Peyer's patch (tissue), 4 donors: ENCODE measurements around the gene HIBCH.
"Not testable (repeated sequence)": the region's sequence is repeated elsewhere in the genome, so short reads cannot be mapped to it uniquely, and the experiment has no call there.

Experiments
- POLR2A ChIP-seq, 2 donors: fragments of 450-650 bp; IDR thresholded peaks; one replicate each; pipeline ENCODE4 v1.5.1; 2017; ENCODE audit warnings: antibody characterized with exemption in 2 of 2, mild to moderate bottlenecking in 2 of 2, moderate library complexity in 2 of 2
- TF ChIP-seq, protein P1 (sequence below), 6 experiments: fragments of 450-650 bp in 4 of 6; fragments of 200-600 bp in 2 of 6; sonication (generic) in 1 of 6; IDR thresholded peaks; one replicate each; pipeline ENCODE4 v1.5.1; 2017 to 2019; ENCODE audit warnings: antibody characterized with exemption in 6 of 6, mild to moderate bottlenecking in 3 of 6, moderate library complexity in 1 of 6

- TF ChIP-seq, protein P1, sequence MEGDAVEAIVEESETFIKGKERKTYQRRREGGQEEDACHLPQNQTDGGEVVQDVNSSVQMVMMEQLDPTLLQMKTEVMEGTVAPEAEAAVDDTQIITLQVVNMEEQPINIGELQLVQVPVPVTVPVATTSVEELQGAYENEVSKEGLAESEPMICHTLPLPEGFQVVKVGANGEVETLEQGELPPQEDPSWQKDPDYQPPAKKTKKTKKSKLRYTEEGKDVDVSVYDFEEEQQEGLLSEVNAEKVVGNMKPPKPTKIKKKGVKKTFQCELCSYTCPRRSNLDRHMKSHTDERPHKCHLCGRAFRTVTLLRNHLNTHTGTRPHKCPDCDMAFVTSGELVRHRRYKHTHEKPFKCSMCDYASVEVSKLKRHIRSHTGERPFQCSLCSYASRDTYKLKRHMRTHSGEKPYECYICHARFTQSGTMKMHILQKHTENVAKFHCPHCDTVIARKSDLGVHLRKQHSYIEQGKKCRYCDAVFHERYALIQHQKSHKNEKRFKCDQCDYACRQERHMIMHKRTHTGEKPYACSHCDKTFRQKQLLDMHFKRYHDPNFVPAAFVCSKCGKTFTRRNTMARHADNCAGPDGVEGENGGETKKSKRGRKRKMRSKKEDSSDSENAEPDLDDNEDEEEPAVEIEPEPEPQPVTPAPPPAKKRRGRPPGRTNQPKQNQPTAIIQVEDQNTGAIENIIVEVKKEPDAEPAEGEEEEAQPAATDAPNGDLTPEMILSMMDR (IDR thresholded peaks at IDR 0.05) = not testable (repeated sequence)
- not testable (repeated sequence) for TF ChIP-seq POLR2A (IDR thresholded peaks at IDR 0.05)
These were observed 40.1 kb downstream of the HIBCH start for GRCh38 chr2:190279256-190280134.
